GM21423 (cell line): ENCODE results near the gene ZNF804B.
"Not testable (repeated sequence)": the region's sequence is repeated elsewhere in the genome, so short reads cannot be mapped to it uniquely, and the experiment has no call there.

ENCODE experiments used
- ATAC-seq: cut with Tn5 transposase; IDR thresholded peaks from one replicate; pipeline ENCODE4 v1.9.1; 2021; ENCODE audit warnings: mild to moderate bottlenecking, moderate library complexity; ENCODE audit not compliant: unreplicated experiment

Gene ZNF804B

DNA sequence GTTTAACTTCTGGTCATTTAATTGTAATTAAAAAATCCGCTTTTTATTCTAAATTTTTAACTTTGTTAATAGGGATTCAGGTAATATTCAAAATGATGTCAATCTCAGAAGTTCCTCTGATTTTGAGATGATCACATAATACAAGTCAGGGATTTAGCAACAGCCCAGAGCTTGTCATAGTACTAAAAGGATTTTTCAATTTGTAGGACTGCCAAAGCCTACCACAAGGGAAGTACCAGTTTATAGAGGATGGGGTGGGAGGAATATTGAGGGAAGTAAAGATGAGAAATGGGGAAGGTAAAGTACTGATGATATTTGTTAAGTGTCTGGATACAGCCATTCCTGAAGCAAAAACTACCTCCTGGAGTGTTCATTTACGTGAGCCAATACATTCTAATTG is 314.3 kb downstream of the ZNF804B start:
- no peak for ATAC-seq

DNA sequence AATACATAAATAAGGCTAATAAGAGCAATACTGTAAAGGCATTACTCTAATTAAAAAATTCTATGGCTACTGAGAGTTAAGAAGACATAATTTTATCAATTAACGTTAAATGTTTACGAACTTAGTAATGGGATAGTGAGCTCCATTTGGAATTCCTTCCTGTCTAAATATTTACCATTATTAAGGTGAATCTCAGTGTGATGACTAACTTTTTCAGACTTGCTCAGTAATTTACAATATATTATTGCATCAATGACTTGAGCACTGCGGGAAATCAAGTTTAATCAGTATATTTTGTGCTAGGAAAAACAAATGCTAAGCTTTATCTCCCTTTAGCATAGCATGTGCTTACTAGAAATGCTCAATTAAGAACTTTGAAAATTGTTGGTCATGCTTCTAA is 318.5 kb downstream of the ZNF804B start:
- ATAC-seq = no peak

DNA sequence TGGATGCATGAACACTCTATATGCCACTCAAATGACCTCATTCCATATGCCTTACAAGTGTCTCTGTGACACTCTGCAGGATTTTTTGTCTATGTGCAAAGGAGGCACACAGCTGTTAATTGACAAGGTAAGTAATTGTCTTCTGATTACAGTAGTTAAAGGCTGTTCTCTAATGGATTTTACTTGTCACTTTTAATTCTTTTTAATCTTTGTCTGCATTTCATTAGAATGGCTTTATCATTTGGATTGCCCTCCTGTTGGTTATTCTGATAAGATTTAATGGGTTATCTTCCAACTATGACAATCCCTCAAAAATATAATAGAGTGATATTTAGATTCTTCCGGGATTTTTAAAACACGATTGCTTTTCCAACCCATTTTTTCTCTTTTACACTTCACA is 326.1 kb downstream of the ZNF804B start:
- ATAC-seq = no peak

DNA sequence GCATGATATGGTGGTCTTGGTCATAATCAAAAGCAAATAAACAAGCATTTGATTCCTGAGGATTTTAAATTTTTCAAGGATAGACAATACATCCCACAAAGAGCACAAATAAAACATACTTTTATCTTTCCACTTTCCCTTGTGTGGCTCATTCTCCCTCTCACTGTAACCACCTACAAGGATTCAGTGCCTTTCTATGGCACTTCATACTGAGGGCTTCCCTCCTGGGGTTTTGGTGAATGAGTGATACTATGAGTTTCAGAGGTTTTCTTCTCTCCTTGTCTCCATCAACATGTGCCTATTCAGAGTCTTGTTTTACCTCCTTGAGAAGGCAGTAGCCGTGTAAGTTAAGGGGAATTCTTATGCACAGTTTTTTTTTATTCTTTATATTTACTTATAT is 332.1 kb downstream of the ZNF804B start:
- no peak for ATAC-seq

DNA sequence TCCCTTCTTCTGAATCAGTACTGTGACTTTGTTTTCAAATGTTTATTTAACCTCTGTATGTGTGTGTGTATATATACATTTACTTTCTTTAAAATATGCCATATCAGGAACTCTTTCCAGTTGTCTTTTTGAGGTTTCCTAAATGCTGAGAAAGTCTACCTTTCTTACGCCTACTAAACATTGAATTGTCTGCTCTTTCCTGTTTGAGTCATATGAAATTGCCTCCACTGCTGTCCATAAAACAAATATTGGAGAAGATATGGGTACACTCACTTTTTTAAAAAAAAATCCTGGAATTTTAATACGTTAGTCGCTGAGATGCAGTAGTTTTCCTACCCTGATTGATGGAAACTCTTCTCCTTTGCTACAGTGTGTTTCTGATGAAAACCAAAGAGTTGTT is 334.8 kb downstream of the ZNF804B start:
- ATAC-seq = no peak

DNA sequence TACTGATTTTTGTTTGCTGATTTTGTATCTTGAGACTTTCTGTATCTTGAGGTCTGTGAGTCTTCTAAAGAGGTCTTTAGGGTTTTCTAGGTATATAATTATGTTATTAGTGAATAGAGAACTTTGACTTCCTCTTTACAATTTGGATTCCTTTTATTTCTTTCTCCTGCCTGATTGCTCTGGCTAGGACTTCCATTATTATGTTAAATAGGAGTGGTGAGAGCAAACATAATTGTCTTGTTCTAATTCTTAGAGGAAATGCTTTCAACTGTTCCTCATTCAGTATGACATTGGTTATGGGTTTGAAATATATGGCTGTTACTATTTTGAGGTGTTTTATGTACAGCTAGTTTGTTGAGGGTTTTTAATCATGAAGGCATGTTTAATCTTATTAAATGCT is 344.1 kb downstream of the ZNF804B start:
- ATAC-seq = no peak

DNA sequence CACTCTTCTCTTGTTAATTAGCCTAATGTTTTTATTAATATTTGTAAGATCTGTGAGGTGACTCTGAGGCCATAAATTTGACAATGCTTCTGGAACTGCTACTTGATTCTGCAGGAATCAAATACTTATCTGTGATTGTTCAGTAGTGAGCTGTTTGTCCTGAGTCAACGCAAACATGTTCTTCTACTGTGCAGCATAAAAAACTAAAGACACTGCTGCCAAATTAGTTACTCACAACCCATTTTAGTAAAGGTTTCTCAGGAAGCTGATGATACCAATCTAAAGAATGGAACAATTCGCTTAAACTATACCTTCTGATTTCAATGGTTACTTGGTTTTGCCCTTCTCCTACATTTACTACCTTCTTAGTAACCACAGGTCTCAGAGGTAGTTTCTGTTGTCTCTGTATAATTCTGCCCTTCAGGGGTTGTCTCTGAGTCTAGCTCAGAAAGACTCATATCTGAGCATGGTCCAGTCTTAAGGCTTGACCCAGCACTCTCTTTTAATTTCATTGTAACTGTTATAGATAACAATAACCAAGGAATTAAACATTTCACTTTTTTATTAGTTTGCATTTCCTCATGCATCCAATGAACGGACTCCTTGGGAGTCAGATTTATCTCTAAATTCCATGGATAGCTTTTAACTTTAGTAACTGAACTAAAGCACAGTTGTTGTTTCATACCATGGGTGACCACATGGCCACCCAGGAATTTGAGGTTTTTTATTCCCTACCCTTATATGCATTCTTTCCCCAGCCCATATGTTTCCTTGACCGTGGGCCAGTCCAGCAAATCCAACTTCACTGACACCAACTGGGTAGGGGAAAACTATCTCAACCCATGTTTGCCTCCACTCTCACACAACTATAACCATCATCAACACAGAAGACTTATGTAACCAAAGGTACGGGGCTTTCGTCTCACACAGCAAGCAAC is 345.5 kb downstream of the ZNF804B start:
- ATAC-seq = no peak

DNA sequence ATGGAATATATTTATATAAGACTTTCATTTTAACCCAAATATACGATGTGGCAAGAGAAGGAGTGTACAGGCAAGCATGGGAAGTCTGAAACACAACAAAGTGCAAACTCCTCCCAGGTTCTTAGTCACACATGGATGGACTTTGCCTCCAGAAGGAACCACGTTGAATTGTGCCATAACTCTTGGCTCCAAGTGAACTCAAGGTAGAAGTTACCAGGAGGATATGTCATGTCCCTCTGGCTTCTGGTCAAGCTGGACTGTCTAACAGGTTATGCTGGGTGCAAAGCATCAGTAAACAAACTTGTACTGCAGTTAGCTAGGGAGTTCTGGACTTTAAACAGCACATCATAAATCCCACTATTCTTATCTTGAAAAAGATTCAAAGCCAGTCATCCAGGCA is 364.4 kb downstream of the ZNF804B start:
- ATAC-seq = no peak

DNA sequence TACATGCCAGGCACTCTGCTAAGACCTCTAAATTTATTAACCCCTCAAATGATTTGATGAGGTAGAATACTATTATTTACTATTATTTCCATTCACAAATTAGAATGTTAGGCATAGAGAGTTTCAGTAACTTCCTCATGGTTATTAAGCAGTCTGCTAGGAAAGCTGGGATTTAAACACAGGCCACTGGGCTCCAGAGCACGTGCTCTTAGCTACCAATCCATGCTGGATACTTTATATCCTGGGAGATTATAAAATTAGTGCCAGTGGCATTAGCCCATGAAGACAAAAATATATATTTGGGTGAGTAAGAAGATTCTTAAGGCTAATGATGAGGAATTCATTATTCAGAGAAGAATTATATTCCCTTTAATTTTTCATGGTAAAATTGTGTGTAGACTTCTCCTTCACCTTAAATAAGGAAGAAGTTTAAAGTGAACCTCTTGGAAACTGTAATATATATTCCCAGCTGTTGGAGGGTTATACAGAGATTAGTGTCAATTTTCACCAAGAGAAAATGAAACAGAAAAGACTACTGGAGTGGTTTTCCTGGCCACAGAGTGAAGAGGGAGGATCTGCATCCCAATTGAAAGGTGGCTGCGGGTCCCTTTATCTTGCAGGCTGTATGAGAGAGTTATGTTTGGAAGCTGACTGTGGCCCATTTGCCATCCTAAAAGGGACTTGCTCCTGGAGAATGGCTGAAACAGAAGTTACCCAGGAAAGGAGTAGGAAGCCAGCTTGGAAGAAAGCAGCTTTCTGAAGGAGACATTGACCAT is 370.3 kb downstream of the ZNF804B start:
- ATAC-seq = no peak

DNA sequence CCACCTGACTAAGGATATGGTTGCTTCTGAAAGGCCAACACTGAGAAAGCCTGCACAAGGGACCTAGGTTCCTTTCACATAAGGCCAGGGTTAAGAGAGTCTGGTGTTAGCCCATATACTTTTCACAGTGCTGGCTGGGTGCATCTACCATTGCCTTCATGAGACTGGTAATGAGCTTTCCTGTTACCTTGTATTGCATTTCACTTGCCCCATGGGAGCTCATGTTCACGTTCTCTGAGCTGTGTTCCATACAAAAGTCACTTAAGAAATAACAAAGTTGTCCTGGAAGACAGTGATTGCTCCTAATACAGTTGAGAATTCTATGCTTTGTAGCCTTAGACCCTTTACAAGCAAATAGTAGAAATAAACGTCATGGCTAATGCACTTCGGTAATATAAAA is 373.9 kb downstream of the ZNF804B start:
- no peak for ATAC-seq

DNA sequence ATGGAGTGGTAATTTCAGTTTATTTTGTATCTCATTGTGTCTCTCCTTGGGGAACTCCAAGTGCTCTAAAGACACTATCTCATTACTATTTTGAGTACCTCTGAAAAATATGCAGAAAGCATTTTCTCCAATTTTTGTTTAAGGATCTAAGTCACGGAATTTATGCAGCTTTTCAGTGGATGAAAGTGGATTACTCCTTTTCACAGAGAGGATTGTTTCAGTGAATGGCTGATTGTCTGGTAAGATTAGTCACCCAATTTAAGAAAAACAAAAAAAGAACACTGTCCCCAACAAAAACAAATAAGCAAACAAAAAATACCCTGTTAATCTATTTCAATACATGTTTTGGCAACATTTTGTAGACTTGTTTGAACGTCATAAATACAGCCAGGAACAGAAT is 374.3 kb downstream of the ZNF804B start:
- ATAC-seq = no peak

DNA sequence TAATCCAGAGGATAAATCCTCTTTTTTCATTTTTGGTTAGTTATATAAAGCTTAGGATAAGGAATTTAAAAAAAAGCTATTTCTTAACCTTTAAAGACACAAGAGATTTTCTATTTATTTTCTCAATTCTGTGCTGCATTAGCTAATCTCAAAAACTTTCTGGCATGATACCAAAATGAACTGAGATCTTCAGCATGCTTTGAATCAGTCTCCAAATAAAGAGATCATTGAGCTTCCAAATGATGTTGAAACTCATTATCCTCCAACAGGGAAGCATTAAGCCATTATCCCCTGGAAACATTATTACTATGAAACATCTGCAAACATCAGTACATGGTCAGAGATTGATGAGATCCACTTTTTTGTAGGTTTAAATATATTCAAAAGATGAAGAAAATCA is 386.3 kb downstream of the ZNF804B start:
- no peak for ATAC-seq

DNA sequence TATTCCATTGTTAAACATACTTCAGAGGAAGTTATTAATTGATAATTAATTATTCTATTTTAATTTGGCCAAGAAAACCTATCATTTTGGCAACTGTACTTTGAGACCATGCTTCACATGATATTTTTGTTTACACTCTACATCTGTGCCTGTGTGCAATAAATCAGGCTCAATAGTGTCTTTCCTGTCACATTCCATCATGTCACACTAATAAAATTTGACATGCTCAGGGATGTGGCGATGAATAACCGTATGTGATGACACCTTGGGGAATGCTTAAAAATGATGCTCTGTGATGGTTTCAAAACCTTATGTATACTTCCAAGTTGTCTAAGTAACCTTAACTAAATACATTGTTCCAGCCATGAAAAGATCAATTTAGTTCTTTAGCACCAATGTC is 400.6 kb downstream of the ZNF804B start:
- ATAC-seq = no peak

DNA sequence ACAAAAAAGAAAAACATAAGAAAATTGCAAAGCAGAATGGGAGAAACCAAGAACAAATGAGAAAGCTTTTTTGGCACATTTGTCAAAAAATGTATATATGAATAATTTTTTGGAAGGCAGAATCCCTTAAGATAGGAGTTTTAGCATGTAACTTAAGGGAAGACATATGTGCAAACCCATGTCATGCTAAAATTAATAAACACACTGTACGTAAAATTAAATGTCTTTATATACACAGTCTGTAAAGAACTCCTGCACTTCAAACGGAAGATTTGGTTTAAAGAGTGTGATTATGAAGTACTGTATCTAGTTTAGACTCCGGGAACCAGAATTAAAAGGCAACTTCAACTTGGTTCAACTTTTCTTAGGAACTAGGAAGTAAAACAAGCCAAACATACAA is 405.9 kb downstream of the ZNF804B start:
- ATAC-seq = no peak

DNA sequence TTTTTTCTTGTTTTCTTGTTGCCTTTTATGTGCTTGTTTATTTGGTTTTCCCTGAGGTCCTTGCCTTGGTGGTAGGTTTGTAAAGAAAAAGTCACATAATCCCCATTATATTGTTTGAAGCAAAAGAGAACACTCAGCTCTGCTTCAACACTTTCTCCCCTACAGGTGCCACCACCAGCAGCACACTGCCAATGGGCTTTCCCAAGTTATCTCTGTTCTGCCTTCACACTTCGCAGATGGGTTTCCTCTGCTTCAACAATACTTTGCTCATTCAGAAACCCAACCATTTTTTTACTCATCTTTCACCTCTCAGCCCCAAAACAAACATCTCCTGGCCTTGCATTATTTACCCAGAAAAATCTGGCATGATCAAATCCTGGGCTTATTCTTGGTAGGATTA is 411.1 kb downstream of the ZNF804B start:
- no peak for ATAC-seq

DNA sequence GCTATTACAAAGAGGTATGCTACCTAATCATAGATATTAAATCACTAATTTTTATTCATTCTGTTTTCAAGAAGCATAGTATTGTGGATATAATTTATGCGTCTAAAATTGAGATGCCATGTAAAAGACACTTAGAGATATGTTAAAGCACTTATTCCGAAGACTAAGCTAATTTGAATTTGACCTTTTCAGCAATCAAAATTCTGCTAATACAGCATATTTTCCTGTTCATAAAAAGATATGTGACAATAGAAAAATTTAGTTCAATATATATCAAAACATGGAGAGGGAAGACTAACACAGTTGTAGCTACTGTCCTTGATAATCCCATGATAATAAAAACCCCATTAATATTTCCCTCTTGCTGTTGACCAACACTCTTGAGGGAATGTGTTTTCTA is 422.6 kb downstream of the ZNF804B start:
- no peak for ATAC-seq

DNA sequence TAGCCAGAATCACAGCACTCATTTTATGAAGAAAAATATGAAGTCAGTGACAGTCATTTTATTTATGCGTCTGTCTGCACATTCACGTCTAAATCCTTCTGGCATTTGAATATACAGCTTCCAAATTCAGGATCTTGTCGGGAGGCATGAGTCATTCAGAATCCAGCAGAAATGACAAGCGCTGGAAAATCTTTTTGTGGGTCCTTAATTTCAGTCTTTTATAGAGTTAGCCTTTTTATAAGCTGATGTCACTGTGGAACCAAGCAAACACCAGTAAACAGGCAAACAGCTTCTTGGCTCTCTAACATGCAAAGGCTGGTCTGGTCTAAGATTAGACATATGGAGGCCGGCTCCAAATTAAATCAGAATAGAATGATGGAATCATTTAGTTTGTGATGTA is 424.2 kb downstream of the ZNF804B start:
- no peak for ATAC-seq

DNA sequence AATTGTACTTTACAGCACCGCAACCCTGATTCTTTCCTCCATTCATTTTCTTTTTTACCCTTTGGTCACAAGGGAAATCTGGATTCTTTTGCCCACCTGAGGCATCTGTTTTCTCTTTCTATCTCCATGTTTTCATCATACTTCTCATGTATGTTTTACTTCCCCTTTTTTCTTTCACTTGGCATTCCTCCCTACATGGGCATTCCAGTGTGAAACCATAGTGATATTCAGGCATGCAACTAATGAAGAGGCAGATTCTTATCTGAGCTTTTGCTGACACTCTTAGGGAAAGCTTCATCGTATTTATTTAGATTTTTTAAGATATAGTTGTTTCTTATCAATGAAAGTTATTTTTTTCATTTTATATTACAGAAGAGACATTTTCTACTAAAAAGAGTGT is 441.3 kb downstream of the ZNF804B start:
- no peak for ATAC-seq

DNA sequence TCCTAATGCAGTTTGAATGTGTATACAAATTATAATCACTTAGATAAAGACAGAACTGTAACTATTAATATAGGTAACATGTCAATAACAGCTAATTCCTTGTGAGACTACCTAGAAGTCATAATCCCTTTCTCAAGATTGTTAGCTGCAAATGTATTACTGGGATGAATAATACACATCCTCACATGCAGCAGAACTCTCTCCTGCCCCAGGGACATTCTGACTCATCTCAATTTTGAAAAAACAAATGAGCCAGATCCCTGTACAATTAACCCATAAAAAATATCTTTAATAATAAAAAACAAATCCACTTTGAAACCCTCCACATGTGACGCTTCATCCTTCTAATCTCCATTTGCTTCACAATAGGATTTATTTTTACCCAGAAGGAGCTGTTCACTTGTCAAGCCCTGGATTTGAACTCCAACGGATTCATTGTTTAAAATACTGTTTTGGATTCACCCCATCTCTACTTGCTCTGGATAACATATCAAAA is 464.4 kb downstream of the ZNF804B start:
- ATAC-seq = no peak

DNA sequence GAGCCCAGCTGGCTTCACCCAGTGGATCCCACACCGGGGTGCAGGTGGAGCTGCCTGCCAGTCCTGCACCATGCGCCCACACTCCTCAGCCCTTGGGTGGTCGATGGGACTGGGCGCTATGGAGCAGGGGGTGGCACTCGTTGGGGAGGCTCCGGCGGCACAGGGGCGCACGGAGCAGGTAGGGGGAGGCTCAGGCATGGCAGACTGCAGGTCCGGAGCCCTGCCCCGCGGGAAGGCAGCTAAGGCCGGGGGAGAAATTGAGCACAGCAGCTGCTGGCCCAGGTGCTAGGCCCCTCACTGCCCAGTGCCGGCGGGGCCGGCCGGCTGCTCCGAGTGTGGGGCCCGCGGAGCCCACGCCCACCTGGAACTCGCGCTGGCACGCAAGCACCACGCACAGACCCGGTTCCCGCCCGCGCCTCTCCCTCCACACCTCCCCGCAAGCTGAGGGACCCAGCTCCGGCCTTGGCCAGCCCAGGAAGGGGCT is 469.2 kb downstream of the ZNF804B start:
- ATAC-seq = not testable (repeated sequence)

DNA sequence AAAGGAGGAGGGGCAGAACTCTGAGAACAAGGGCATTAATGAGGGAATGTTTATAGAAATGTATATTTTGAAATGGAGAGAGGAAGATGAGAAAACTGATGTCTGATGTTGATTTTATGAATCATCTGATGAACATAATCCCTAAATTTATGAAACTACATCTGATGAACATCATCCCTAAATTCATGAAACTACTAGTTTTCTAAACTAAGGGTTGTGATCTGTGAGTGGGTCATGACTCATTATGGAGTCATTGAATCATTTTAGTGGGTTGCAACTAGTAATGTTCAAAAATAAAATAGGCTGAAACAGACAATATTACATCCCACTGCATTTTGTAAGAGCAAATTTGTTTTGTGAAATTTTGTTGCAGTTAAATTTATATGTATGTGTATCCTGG is 478.7 kb downstream of the ZNF804B start:
- no peak for ATAC-seq

DNA sequence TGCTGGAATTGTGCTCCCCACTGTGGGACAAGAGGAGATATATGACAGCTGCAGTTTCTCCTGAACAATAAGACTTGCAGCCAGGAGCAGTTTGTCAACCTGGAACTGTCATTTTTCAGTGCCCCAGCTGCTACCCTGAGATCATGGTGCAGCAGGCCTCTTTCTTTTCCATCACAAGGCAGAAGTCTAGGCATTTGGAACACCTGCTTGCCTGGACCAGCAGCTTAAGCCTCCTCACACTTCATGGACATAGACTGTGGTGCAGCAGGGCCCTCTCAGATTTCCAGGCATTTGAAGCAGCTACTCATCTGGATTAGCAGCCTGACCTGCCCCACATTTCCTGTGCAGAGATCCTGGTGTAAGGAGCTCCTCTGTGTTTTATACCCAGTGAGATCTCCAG is 486.7 kb downstream of the ZNF804B start:
- ATAC-seq = no peak
